PC-3 (cell line): ENCODE results near the gene SLC45A1.

ENCODE experiments used
- CTCF ChIP-seq: fragments of 300-600 bp; sonication (generic); conservative IDR thresholded peaks from 2 replicates; pipeline ENCODE4 v1.5.1; 2017; ENCODE audit warnings: antibody characterized with exemption, low read depth, mild to moderate bottlenecking, low read length
- EZH2 ChIP-seq: fragments of 300-600 bp; sonication (generic); IDR thresholded peaks from one replicate; pipeline ENCODE4 v1.6.1; 2017; ENCODE audit warnings: antibody characterized with exemption, mild to moderate bottlenecking, low read length; ENCODE audit not compliant: unreplicated experiment
- EZH2phosphoT487 ChIP-seq: fragments of 300-600 bp; sonication (generic); IDR thresholded peaks from 2 replicates; pipeline ENCODE4 v1.6.1; 2018; ENCODE audit warnings: mild to moderate bottlenecking, antibody characterized with exemption, low read length, borderline replicate concordance

GRCh38 chr1:8285103-8285502 is 32.8 kb upstream of the SLC45A1 start:
- no peak for TF ChIP-seq CTCF
- TF ChIP-seq EZH2: no peak
- TF ChIP-seq EZH2phosphoT487: no peak
